GM19452 (cell line): ENCODE results near the gene LAP3.
"Not testable (repeated sequence)": the region's sequence is repeated elsewhere in the genome, so short reads cannot be mapped to it uniquely, and the experiment has no call there.

Source experiments
- ATAC-seq: cut with Tn5 transposase; IDR thresholded peaks from one replicate; pipeline ENCODE4 v1.9.1; 2021; ENCODE audit not compliant: unreplicated experiment

Gene LAP3

GRCh38 chr4:17576932-17577664 lies at the start of gene LAP3:
LAP3 (plus strand) TSS chr4:17577198; CDS start chr4:17577466, 268 bp downstream.
- ATAC-seq, result peak; percentile 84

- ATAC-seq, result no peak
These were observed 48.3 kb upstream of the LAP3 start for GRCh38 chr4:17528551-17529165.

GRCh38 chr4:17531538-17532285 lies 45.3 kb upstream of the LAP3 start:
- no peak for ATAC-seq

GRCh38 chr4:17534705-17535104 lies 42.3 kb upstream of the LAP3 start:
- no peak for ATAC-seq

- ATAC-seq, result no peak
These were observed 41.8 kb upstream of the LAP3 start for GRCh38 chr4:17535242-17535641.

GRCh38 chr4:17535906-17536305 lies 41.1 kb upstream of the LAP3 start:
- ATAC-seq, result no peak

GRCh38 chr4:17537060-17537459 lies 39.9 kb upstream of the LAP3 start:
- ATAC-seq, result not testable (repeated sequence)

- no peak for ATAC-seq
These were observed 32.8 kb upstream of the LAP3 start for GRCh38 chr4:17544205-17544604.

- ATAC-seq, result no peak
These were observed 32.2 kb upstream of the LAP3 start for GRCh38 chr4:17544831-17545234.

GRCh38 chr4:17545374-17546140 lies 31.4 kb upstream of the LAP3 start:
- ATAC-seq, result no peak

GRCh38 chr4:17546222-17546621 lies 30.8 kb upstream of the LAP3 start:
- ATAC-seq, result no peak

GRCh38 chr4:17546678-17547077 lies 30.3 kb upstream of the LAP3 start:
- no peak for ATAC-seq

GRCh38 chr4:17550549-17550948 lies 26.4 kb upstream of the LAP3 start:
- ATAC-seq, result no peak

- ATAC-seq, result no peak
These were observed 24.6 kb upstream of the LAP3 start for GRCh38 chr4:17552427-17552826.

GRCh38 chr4:17554568-17554967 lies 22.4 kb upstream of the LAP3 start:
- no peak for ATAC-seq

- no peak for ATAC-seq
These were observed 20.5 kb upstream of the LAP3 start for GRCh38 chr4:17556498-17556897.

GRCh38 chr4:17557880-17558279 lies 19.1 kb upstream of the LAP3 start:
- ATAC-seq, result no peak

- no peak for ATAC-seq
These were observed 17.9 kb upstream of the LAP3 start for GRCh38 chr4:17558941-17559708.

- ATAC-seq, result no peak
These were observed 17.3 kb upstream of the LAP3 start for GRCh38 chr4:17559709-17560048.

GRCh38 chr4:17560065-17560673 lies 16.8 kb upstream of the LAP3 start:
- ATAC-seq, result no peak
